Mesenchymal stem cell (in vitro differentiated cells and primary cell): ENCODE measurements around the gene SHISA3.

Experiments used
- DNase-seq: peaks from one replicate; pipeline ENCODE4 v3.0.0-alpha.2; 2013
- H2AFZ ChIP-seq: one replicate; pipeline ENCODE4 v1.6.1; 2013; ENCODE audit warnings: low read depth, mild to moderate bottlenecking, control low read depth, inconsistent platforms, low read length, moderate library complexity
- H2AK5ac ChIP-seq: 2 replicates; pipeline ENCODE4 v1.6.1; 2013; ENCODE audit warnings: low read length, moderate library complexity, mild to moderate bottlenecking, inconsistent platforms; ENCODE audit not compliant: severe bottlenecking
- H2BK120ac ChIP-seq: one replicate; pipeline ENCODE4 v1.6.1; 2013; ENCODE audit warnings: low read depth, mild to moderate bottlenecking, inconsistent platforms, low read length, moderate library complexity
- H2BK12ac ChIP-seq, 2 experiments: one replicate each; pipeline ENCODE4 v1.6.1; 2013; ENCODE audit warnings: inconsistent platforms in 2 of 2, low read length in 2 of 2, mild to moderate bottlenecking in 2 of 2, moderate library complexity in 2 of 2, control low read depth in 1 of 2
- H2BK15ac ChIP-seq: one replicate; pipeline ENCODE4 v1.6.1; 2013; ENCODE audit warnings: mild to moderate bottlenecking, low read depth, inconsistent platforms; ENCODE audit not compliant: poor library complexity, severe bottlenecking
- H2BK5ac ChIP-seq: 2 replicates; pipeline ENCODE4 v1.6.1; 2013; ENCODE audit warnings: low read depth, mild to moderate bottlenecking, low read length, control low read depth, inconsistent platforms; ENCODE audit not compliant: poor library complexity, severe bottlenecking
- H3K14ac ChIP-seq, 2 experiments: one replicate each; pipeline ENCODE4 v1.6.1; 2013; ENCODE audit warnings: inconsistent platforms in 2 of 2, low read length in 2 of 2, control low read depth in 1 of 2, mild to moderate bottlenecking in 1 of 2, moderate library complexity in 1 of 2
- H3K18ac ChIP-seq, 2 experiments: one replicate each; pipeline ENCODE4 v1.6.1; 2013; ENCODE audit warnings: inconsistent platforms in 2 of 2, low read length in 2 of 2, control low read depth in 1 of 2, low read depth in 1 of 2, mild to moderate bottlenecking in 1 of 2
- H3K23ac ChIP-seq, 2 experiments: one replicate each; pipeline ENCODE4 v1.6.1; 2013; ENCODE audit warnings: inconsistent platforms in 2 of 2, low read length in 2 of 2, mild to moderate bottlenecking in 2 of 2, moderate library complexity in 2 of 2, control low read depth in 1 of 2
- H3K27ac ChIP-seq: 2 replicates; pipeline ENCODE4 v1.5.1; 2013; ENCODE audit warnings: mild to moderate bottlenecking, moderate library complexity, low read length, control low read depth, inconsistent platforms; ENCODE audit not compliant: poor library complexity, severe bottlenecking
- H3K27me3 ChIP-seq, 2 experiments: 2 replicates each; pipeline versions ENCODE4 v1.6.1 to v1.7.0; 2013; ENCODE audit warnings: low read length in 2 of 2, mild to moderate bottlenecking in 2 of 2, moderate library complexity in 2 of 2, control low read depth in 1 of 2, inconsistent platforms in 1 of 2; ENCODE audit not compliant: control insufficient read depth in 1 of 2, insufficient read depth in 1 of 2
- H3K36me3 ChIP-seq, 2 experiments: 2 replicates each; pipeline versions ENCODE4 v1.6.1 to v1.7.0; 2013; ENCODE audit warnings: low read length in 2 of 2, control low read depth in 1 of 2, inconsistent platforms in 1 of 2, low read depth in 1 of 2, mild to moderate bottlenecking in 1 of 2; ENCODE audit not compliant: insufficient read depth in 2 of 2, control insufficient read depth in 1 of 2
- H3K4ac ChIP-seq, 2 experiments: one replicate each; pipeline ENCODE4 v1.6.1; 2013; ENCODE audit warnings: inconsistent platforms in 2 of 2, low read length in 2 of 2, mild to moderate bottlenecking in 2 of 2, moderate library complexity in 2 of 2, control low read depth in 1 of 2, low read depth in 1 of 2
- H3K4me1 ChIP-seq: 2 replicates; pipeline ENCODE4 v1.6.1; 2013; ENCODE audit warnings: low read depth, low read length, control low read depth; ENCODE audit not compliant: control insufficient read depth, insufficient read depth
- H3K4me2 ChIP-seq: 2 replicates; pipeline ENCODE4 v1.6.1; 2013; ENCODE audit warnings: low read length, mild to moderate bottlenecking, inconsistent platforms; ENCODE audit not compliant: poor library complexity, severe bottlenecking
- H3K4me3 ChIP-seq, 2 experiments: 2 replicates each; pipeline versions ENCODE4 v1.5.1 to v1.7.0; 2013; ENCODE audit warnings: low read length in 2 of 2, mild to moderate bottlenecking in 2 of 2, control low read depth in 1 of 2, low read depth in 1 of 2; ENCODE audit not compliant: insufficient read depth in 1 of 2
- H3K79me1 ChIP-seq: replicated peaks from 2 replicates; pipeline ENCODE4 v1.6.1; 2013; ENCODE audit warnings: mild to moderate bottlenecking, control low read depth, low read length, inconsistent platforms; ENCODE audit not compliant: poor library complexity, severe bottlenecking
- H3K9ac ChIP-seq: 2 replicates; pipeline ENCODE4 v1.7.0; 2013; ENCODE audit warnings: mild to moderate bottlenecking, low read length, moderate library complexity
- H3K9me3 ChIP-seq: 2 replicates; pipeline ENCODE4 v1.7.0; 2013; ENCODE audit warnings: mild to moderate bottlenecking, low read length; ENCODE audit not compliant: control insufficient read depth
- H4K8ac ChIP-seq: one replicate; pipeline ENCODE4 v1.6.1; 2013; ENCODE audit warnings: inconsistent platforms, mild to moderate bottlenecking, low read length, moderate library complexity
- H4K91ac ChIP-seq: one replicate; pipeline ENCODE4 v1.6.1; 2013; ENCODE audit warnings: mild to moderate bottlenecking, low read length, inconsistent platforms
- WGBS: methylation state at CpG from one replicate; pipeline ENCODE4 v1.1.7; 2013; ENCODE audit warnings: mixed read lengths; 5-methylcytosine and 5-hydroxymethylcytosine counted together

SHISA3 gene

GRCh38 chr4:42396361-42396751, 932 bp upstream of the SHISA3 start:
- peak; percentile 22 for DNase-seq
- H3K14ac ChIP-seq, result no peak overlapping the region
- H2BK15ac ChIP-seq, result no peak overlapping the region
- H3K9me3 ChIP-seq, result no peaks in the 10 kb centered on the region
- peaks cover 0 to 63% of the 10 kb centered on the region in 2 experiments for H3K27me3 ChIP-seq
- peak overlapping the region in 1 of 2 experiments; percentile 75 for H3K4me3 ChIP-seq
- H2AK5ac ChIP-seq, result no peak overlapping the region
- peaks cover 12% of the 10 kb centered on the region for H3K4me1 ChIP-seq
- H3K27ac ChIP-seq, result peak overlapping the region; percentile 21
- 23% methylated on average over 17 of the region's 17 CpGs for WGBS
- H3K23ac ChIP-seq, result no peak overlapping the region
- H4K8ac ChIP-seq, result no peak overlapping the region
- H3K18ac ChIP-seq, result no peak overlapping the region
- peaks cover 0 to 8% of the 10 kb centered on the region in 2 experiments for H3K36me3 ChIP-seq
- H2BK120ac ChIP-seq, result no peak overlapping the region
- H2BK5ac ChIP-seq, result no peak overlapping the region
- H3K4me2 ChIP-seq, result peak overlapping the region; percentile 44
- peaks cover 2% of the 10 kb centered on the region for H3K79me1 ChIP-seq
- no peak overlapping the region for H4K91ac ChIP-seq
- H2AFZ ChIP-seq, result no peak overlapping the region
- H3K4ac ChIP-seq, result no peak overlapping the region
- no peak overlapping the region for H2BK12ac ChIP-seq
- no peak overlapping the region for H3K9ac ChIP-seq

DNA sequence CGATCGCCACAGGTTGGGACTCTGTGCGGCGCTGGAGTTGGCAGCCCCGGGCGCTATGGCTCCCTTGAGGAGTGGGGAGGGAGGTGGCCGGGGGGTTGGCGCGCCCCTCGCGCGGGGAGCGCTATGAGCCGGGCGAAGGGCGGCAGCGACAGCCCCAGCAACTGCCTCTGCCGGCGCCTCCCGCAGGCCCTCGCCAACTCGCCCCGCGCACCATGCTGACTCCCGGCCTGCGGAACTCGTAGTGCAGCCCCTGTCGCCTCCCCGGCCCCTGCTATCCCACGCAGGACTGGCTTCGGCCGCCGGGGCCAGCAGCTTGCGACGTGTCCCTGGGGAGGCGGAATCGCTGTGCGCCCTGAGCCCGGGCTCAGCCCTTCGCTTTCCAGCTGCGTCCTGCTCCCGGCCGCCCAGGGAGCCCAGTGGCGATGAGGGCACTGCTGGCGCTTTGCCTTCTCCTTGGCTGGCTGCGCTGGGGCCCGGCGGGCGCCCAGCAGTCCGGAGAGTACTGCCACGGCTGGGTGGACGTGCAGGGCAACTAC, 415 bp downstream of the SHISA3 start:
- WGBS, result 1% methylated on average over 50 of the region's 52 CpGs
- Histone ChIP-seq H2BK12ac (no peak overlapping the region), H3K14ac (no peak overlapping the region), H3K4me3 (peak overlapping the region; percentile 75 to 83), H2AK5ac (no peak overlapping the region), H3K4me1 (peaks cover 9% of the 10 kb centered on the region), H4K8ac (no peak overlapping the region), H3K4me2 (peak overlapping the region; percentile 44), H3K4ac (no peak overlapping the region), H3K18ac (no peak overlapping the region), H3K79me1 (peaks cover 2% of the 10 kb centered on the region), H2BK5ac (peak overlapping the region; percentile 51), H2BK15ac (peak overlapping the region; percentile 33), H2AFZ (no peak overlapping the region), H3K9ac (no peak overlapping the region), H3K23ac (no peak overlapping the region), H4K91ac (no peak overlapping the region), H3K36me3 (peaks cover 0 to 11% of the 10 kb centered on the region in 2 experiments), H3K9me3 (no peaks in the 10 kb centered on the region), H3K27me3 (peaks cover 0 to 65% of the 10 kb centered on the region in 2 experiments), H3K27ac (peak overlapping the region; percentile 62), H2BK120ac (no peak overlapping the region)
- DNase-seq, result peak; percentile 51

DNA sequence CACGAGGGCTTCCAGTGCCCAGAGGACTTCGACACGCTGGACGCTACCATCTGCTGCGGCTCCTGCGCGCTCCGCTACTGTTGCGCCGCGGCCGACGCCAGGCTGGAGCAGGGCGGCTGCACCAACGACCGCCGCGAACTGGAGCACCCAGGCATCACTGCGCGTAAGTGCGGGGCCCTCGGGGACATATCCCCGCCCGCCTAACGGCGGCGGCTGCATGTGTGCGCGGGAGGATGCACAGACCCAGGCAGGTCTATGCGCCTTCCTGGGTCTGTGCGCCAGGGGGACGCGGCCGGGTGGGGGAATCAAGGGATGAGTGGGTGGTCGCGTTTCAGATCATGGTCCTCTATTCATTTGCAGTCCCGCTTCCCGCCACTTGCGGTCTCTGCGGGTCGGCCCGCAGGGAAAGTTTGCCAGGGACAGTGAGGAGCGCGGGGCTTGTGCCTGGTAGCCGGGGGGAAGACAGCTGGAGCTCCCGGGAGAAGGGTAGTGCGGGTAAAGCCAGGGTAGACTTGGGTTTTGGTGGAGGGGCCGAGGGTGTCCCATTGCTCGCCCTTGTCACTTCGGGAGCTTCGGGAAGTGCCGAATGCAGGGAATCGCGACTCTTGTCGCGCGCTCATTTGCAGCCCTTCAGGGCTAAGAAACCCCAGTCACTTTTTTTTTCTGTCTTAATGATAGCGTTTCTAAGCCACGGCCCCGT, 1.0 kb downstream of the SHISA3 start:
- Histone ChIP-seq H3K36me3 (peaks cover 0 to 11% of the 10 kb centered on the region in 2 experiments), H4K8ac (no peak overlapping the region), H3K4me1 (peaks cover 8% of the 10 kb centered on the region), H2BK12ac (no peak overlapping the region), H3K4ac (no peak overlapping the region), H2AK5ac (no peak overlapping the region), H2BK15ac (no peak overlapping the region), H3K4me2 (peak overlapping the region; percentile 44), H2BK5ac (peak overlapping the region; percentile 91), H3K4me3 (peak overlapping the region; percentile 75 to 83), H3K23ac (no peak overlapping the region), H3K27me3 (peaks cover 0 to 65% of the 10 kb centered on the region in 2 experiments), H3K79me1 (peaks cover 2% of the 10 kb centered on the region), H3K9me3 (no peaks in the 10 kb centered on the region), H2AFZ (no peak overlapping the region), H4K91ac (no peak overlapping the region), H3K18ac (no peak overlapping the region), H3K9ac (no peak overlapping the region), H3K14ac (no peak overlapping the region), H3K27ac (peak overlapping the region; percentile 81), H2BK120ac (no peak overlapping the region)
- WGBS, result under 1% methylated on average over 60 of the region's 60 CpGs
- no peak for DNase-seq

GRCh38 chr4:42398871-42399331, 1.6 kb downstream of the SHISA3 start:
- DNase-seq, result no peak
- Histone ChIP-seq H3K36me3 (peaks cover 0 to 12% of the 10 kb centered on the region in 2 experiments), H3K4me2 (peak overlapping the region; percentile 44), H2BK5ac (peak overlapping the region; percentile 91), H3K4me1 (peaks cover 8% of the 10 kb centered on the region), H4K91ac (no peak overlapping the region), H3K14ac (no peak overlapping the region), H2BK120ac (no peak overlapping the region), H3K9ac (no peak overlapping the region), H3K4me3 (peak overlapping the region; percentile 75 to 83), H3K9me3 (no peaks in the 10 kb centered on the region), H3K23ac (no peak overlapping the region), H3K18ac (no peak overlapping the region), H2BK15ac (no peak overlapping the region), H2AK5ac (no peak overlapping the region), H2AFZ (no peak overlapping the region), H4K8ac (no peak overlapping the region), H3K27ac (peak overlapping the region; percentile 81), H3K79me1 (peaks cover 2% of the 10 kb centered on the region), H3K27me3 (peaks cover 0 to 65% of the 10 kb centered on the region in 2 experiments), H2BK12ac (no peak overlapping the region), H3K4ac (no peak overlapping the region)
- WGBS, result 2% methylated on average over 24 of the region's 24 CpGs
